HUES64 (cell line): ENCODE data around the gene MGMT.

Experiments used
- H3K27ac ChIP-seq: 2 replicates; pipeline ENCODE4 v1.7.0; 2013; ENCODE audit warnings: low read depth, low read length, inconsistent platforms
- H3K27me3 ChIP-seq: 2 replicates; pipeline ENCODE4 v1.6.1; 2013; ENCODE audit warnings: mild to moderate bottlenecking, low read length; ENCODE audit not compliant: insufficient read depth
- H3K36me3 ChIP-seq: 2 replicates; pipeline ENCODE4 v1.6.1; 2013; ENCODE audit warnings: mild to moderate bottlenecking, low read length; ENCODE audit not compliant: insufficient read depth
- H3K4me1 ChIP-seq: 2 replicates; pipeline ENCODE4 v1.6.1; 2013; ENCODE audit warnings: mild to moderate bottlenecking, low read length, moderate library complexity; ENCODE audit not compliant: insufficient read depth
- H3K4me3 ChIP-seq: 2 replicates; pipeline ENCODE4 v1.5.1; 2013; ENCODE audit warnings: mild to moderate bottlenecking, low read length, moderate library complexity
- H3K9ac ChIP-seq: 2 replicates; pipeline ENCODE4 v1.6.1; 2013; ENCODE audit warnings: mild to moderate bottlenecking, low read depth, low read length
- H3K9me3 ChIP-seq: 2 replicates; pipeline ENCODE4 v1.6.1; 2013; ENCODE audit warnings: low read depth, low read length; ENCODE audit not compliant: insufficient read depth
- whole genome bisulfite sequencing: fragments of 150-250, 120-280 bp; methylation state at CpG from one replicate; pipeline ENCODE4 v1.1.7; 2013; ENCODE audit warnings: missing lambda C conversion rate; 5-methylcytosine and 5-hydroxymethylcytosine counted together

MGMT gene

DNA sequence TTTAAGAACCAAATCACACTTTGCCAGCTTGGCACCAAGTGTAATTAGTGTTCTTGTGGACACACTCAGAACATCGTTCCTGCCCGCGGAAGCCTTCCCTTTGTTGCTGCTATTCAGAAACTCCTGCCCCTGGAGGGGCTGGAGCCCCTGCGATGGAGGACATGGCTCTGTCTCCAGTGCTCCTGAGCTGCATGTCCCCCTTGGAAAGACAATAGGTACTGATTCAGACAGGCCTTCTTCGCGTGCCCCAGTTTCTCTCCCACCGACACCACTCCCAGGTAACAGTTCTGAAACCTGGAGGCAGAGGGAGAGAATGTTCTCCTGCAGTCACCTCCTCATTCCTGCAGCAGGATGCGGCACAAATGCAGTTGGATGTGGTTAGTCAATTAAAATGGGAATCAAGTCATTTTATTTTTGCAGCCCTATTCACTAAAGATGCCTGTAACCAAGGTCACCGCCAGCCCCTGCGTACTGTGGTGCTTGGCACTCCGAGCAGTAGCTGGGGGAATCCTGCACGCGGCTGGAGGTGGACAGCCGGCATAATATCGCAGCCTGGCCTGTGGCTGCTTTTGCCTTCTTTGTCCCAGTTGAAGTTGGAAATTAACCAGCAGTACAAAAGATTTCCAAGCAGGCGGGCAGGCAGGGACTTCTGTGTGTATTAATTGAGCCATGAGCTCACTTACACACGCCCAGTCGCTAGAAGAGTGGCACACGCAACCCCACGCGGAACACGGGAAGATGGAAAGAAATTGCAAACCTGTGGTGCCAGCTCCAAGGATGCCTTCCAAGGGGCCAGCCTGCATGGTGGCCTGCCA is 291.4 kb downstream of the MGMT start:
- WGBS: 95% methylated on average over 22 of the region's 22 CpGs
- peaks cover 13% of the 10 kb centered on the region for H3K9me3 ChIP-seq
- H3K4me1 ChIP-seq: no peaks in the 10 kb centered on the region
- no peaks in the 10 kb centered on the region for H3K36me3 ChIP-seq
- no peak overlapping the region for H3K27ac ChIP-seq
- H3K4me3 ChIP-seq: no peak overlapping the region
- H3K27me3 ChIP-seq: no peaks in the 10 kb centered on the region
- H3K9ac ChIP-seq: no peak overlapping the region

DNA sequence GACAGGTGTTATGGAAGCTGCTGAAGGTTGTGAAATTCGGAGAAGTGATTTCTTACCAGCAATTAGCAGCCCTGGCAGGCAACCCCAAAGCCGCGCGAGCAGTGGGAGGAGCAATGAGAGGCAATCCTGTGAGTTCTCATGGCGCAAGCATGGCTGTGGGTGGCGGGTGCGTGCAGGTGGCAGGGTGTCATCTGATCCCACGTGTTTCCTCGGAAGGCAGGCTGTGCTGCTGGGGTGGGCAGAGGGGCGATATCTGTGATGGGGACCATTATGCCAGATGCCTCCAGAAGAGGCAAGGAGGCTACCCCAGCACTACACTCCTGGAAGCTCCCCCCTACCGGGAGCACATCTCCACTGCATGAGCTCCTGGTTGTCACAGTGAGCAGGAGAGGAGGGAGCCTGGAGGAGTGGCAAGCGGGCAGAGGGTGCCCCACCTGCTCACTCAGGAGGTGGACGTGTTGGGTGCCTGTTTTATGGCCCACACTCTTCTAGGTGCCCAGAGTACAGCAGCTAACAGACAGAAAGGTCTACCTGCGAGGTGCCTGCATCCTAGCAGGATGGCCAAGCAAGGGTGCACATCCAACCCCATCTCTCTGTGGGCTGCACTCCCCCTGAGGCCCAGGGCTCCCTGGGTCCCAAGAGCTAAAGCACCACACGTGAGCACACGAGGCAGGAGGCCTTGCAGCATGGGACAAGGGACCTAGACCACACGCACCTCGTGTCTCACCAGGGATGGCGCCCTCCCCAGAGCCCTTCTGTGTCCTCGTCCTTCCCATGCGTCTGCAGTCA is 292.4 kb downstream of the MGMT start:
- no peak overlapping the region for H3K9ac ChIP-seq
- WGBS: 94% methylated on average over 21 of the region's 21 CpGs
- H3K27me3 ChIP-seq: no peaks in the 10 kb centered on the region
- H3K9me3 ChIP-seq: peaks cover 5% of the 10 kb centered on the region
- H3K4me1 ChIP-seq: no peaks in the 10 kb centered on the region
- no peaks in the 10 kb centered on the region for H3K36me3 ChIP-seq
- H3K27ac ChIP-seq: no peak overlapping the region
- H3K4me3 ChIP-seq: no peak overlapping the region

GRCh38 chr10:129760003-129760315 is 292.9 kb downstream of the MGMT start:
- Histone ChIP-seq H3K36me3 (no peaks in the 10 kb centered on the region), H3K4me3 (no peak overlapping the region), H3K9me3 (no peaks in the 10 kb centered on the region), H3K27ac (no peak overlapping the region), H3K27me3 (no peaks in the 10 kb centered on the region), H3K9ac (no peak overlapping the region), H3K4me1 (no peaks in the 10 kb centered on the region)
- WGBS: 96% methylated on average over 11 of the region's 11 CpGs

DNA sequence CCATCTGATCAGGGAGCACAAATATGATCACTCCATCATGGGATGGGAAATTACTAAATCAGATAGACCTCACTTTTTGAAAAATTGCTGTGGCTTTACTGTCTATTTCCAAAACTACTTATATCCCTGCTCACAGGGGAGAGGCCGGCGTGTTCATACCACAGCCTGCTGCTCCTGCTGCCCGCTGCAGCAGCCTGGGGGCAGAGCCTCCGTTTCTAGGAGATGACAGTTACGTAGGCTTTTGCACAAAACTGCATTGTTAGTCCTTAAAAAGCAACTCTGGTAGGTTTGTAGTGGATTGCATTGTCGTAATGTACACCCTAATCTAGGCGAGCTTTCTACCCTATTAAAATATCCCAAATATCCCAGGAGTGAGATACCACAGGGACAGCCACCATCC is 293.4 kb downstream of the MGMT start:
- H3K9ac ChIP-seq: no peak overlapping the region
- no peaks in the 10 kb centered on the region for H3K36me3 ChIP-seq
- H3K4me1 ChIP-seq: no peaks in the 10 kb centered on the region
- no peaks in the 10 kb centered on the region for H3K9me3 ChIP-seq
- no peak overlapping the region for H3K4me3 ChIP-seq
- H3K27ac ChIP-seq: no peak overlapping the region
- WGBS: 92% methylated on average over 7 of the region's 7 CpGs
- H3K27me3 ChIP-seq: no peaks in the 10 kb centered on the region

DNA sequence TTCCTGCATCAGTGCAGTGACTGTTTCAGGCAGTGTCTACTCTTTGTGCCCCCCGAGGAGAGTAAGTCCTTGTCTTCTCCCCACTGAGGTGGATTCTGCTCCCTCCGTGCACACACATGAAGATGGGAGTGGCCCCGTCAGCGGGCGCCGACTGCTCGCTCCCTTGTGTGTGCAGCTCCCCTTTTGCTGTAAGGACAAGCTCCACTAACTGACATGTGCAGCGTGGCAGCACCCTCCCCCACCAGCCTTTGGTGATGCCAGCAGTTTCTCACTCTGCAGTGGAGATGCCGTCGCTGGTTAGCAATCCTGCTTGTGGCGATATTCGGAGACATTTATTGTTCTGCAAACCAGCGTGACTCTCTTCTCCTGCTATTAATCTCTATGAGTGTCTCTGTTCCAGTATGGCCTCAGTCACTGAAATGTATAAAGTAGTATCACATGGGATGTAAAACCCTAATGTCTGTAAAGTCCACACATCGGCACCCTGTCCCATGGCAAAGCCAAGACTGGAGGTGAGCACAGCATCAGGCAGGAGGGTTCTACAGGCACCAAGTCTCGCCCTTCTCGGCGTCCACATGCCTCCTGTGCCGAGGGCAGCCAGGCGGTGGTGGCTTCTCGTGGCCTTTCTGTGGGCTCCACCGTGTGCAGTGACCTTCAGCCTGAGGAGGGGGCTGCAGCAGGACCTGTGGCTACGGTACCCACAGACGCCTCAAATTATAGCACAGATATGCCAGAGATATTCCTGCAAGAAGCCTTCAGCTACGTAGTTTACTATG is 294.3 kb downstream of the MGMT start:
- H3K4me1 ChIP-seq: no peaks in the 10 kb centered on the region
- H3K36me3 ChIP-seq: no peaks in the 10 kb centered on the region
- H3K9me3 ChIP-seq: no peaks in the 10 kb centered on the region
- no peak overlapping the region for H3K9ac ChIP-seq
- H3K27ac ChIP-seq: no peak overlapping the region
- no peak overlapping the region for H3K4me3 ChIP-seq
- WGBS: 95% methylated on average over 24 of the region's 24 CpGs
- no peaks in the 10 kb centered on the region for H3K27me3 ChIP-seq

- no peak overlapping the region for H3K27ac ChIP-seq
- H3K4me3 ChIP-seq: no peak overlapping the region
- no peaks in the 10 kb centered on the region for H3K9me3 ChIP-seq
- H3K36me3 ChIP-seq: no peaks in the 10 kb centered on the region
- 80% methylated on average over 25 of the region's 25 CpGs for WGBS
- H3K4me1 ChIP-seq: no peaks in the 10 kb centered on the region
- H3K27me3 ChIP-seq: no peaks in the 10 kb centered on the region
- H3K9ac ChIP-seq: no peak overlapping the region
Observed at GRCh38 chr10:129761981-129762956, 295.2 kb downstream of the MGMT start.

- no peak overlapping the region for H3K9ac ChIP-seq
- no peaks in the 10 kb centered on the region for H3K9me3 ChIP-seq
- 95% methylated on average over 23 of the region's 23 CpGs for WGBS
- H3K27ac ChIP-seq: no peak overlapping the region
- no peaks in the 10 kb centered on the region for H3K36me3 ChIP-seq
- no peak overlapping the region for H3K4me3 ChIP-seq
- no peaks in the 10 kb centered on the region for H3K27me3 ChIP-seq
- H3K4me1 ChIP-seq: no peaks in the 10 kb centered on the region
Observed at GRCh38 chr10:129764011-129764900, 297.2 kb downstream of the MGMT start.

DNA sequence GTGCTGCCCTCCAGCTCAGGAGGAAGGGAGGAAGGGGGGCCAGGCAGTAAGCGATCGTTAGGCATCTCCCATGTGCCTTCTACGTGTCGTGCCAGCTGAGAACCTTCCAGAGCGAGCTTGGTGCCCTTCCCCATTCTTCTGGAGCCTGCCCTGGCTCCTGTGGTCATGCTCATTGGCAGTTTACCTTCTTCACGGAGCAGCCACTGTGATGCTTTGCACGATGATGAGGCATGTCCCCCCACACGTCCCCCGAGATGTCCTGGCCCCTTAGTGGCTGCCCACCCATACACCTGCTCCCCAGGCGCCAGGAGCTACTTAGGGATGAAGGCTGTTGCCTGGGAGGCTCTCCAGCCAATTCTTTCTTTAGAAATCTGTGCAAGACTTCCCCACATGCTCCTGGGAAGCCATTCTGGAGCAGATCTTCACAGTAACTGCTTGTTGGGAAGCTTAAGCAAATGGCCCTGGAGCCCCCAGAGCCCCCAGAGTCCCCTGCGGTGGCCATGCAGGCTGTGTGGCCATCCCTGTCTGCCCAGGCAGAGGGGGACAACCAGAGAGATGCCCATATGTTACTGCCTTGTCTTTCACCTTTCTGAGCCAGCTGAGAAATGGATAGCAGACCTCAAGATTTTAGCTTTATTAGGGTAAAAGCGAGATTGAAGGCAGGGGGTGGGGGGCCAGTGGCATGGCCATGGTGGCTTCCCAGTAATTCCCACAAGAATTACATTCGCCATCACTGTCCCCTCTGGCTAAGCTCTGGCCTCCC is 298.0 kb downstream of the MGMT start:
- Histone ChIP-seq H3K9ac (no peak overlapping the region), H3K4me3 (no peak overlapping the region), H3K4me1 (no peaks in the 10 kb centered on the region), H3K36me3 (no peaks in the 10 kb centered on the region), H3K27me3 (no peaks in the 10 kb centered on the region), H3K27ac (no peak overlapping the region), H3K9me3 (no peaks in the 10 kb centered on the region)
- WGBS: 93% methylated on average over 13 of the region's 13 CpGs

- no peak overlapping the region for H3K4me3 ChIP-seq
- H3K27me3 ChIP-seq: no peaks in the 10 kb centered on the region
- H3K9me3 ChIP-seq: no peaks in the 10 kb centered on the region
- no peaks in the 10 kb centered on the region for H3K36me3 ChIP-seq
- no peaks in the 10 kb centered on the region for H3K4me1 ChIP-seq
- H3K9ac ChIP-seq: no peak overlapping the region
- WGBS: 96% methylated on average over 24 of the region's 25 CpGs
- no peak overlapping the region for H3K27ac ChIP-seq
Observed at GRCh38 chr10:129765664-129766550, 298.9 kb downstream of the MGMT start.
